Nephron progenitor cell (in vitro differentiated cells): Measurements from ENCODE around the gene LDLRAD4.
A peak's percentile ranks its signal among the peaks of the same experiment; 100 is the strongest.

ENCODE experiments used
- DNase-seq: peaks from one replicate; pipeline ENCODE4 v3.0.0; 2021
- H3K27ac Mint-ChIP-seq: 2 replicates; pipeline ENCODE4 v1.8.0; 2021; ENCODE audit warnings: mild to moderate bottlenecking, moderate library complexity, mixed read lengths
- H3K27me3 Mint-ChIP-seq: 2 replicates; pipeline ENCODE4 v1.8.0; 2021; ENCODE audit warnings: mild to moderate bottlenecking, low read depth, mixed read lengths; ENCODE audit not compliant: poor library complexity
- H3K36me3 Mint-ChIP-seq: 2 replicates; pipeline ENCODE4 v1.8.0; 2021; ENCODE audit warnings: low read depth, mixed read lengths
- H3K4me1 Mint-ChIP-seq: 2 replicates; pipeline ENCODE4 v1.8.0; 2021; ENCODE audit warnings: mixed read lengths
- H3K4me3 Mint-ChIP-seq: 2 replicates; pipeline ENCODE4 v1.8.0; 2021; ENCODE audit warnings: mild to moderate bottlenecking, moderate library complexity, mixed read lengths
- H3K9me3 Mint-ChIP-seq: 2 replicates; pipeline ENCODE4 v1.8.0; 2021; ENCODE audit warnings: mild to moderate bottlenecking, moderate library complexity, mixed read lengths
- CTCF ChIP-seq: fragments of 200-600 bp; sonication (generic); IDR thresholded peaks from 2 replicates; pipeline ENCODE4 v1.5.0; 2021; ENCODE audit warnings: antibody characterized with exemption

Gene LDLRAD4

DNA sequence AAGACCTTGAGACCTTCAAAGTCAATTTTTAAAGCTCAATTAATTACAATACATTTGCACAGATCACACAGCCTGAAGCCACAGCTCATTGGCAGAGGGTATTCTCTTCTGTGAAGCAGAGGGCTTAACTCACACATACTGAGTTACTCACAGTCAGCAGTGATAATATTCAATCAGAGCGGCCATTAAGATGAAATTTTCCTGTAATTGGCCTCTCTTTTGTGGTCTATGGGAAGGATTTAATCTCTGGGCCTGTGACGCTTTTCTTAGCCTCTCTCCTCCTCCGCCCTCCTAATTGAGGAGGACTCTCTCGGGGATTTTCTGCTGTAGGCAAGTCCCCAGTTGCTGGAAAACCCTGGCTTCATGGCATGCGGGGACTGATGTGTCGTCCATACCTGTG is 12.3 kb upstream of the LDLRAD4 start:
- Mint-ChIP-seq H3K27me3 (peaks cover 17% of the 10 kb centered on the region), H3K36me3 (no peaks in the 10 kb centered on the region), H3K4me1 (no peaks in the 10 kb centered on the region), H3K4me3 (no peak overlapping the region), H3K9me3 (peaks cover 12% of the 10 kb centered on the region), H3K27ac (no peak overlapping the region)
- DNase-seq: no peak
- TF ChIP-seq CTCF: no peak

GRCh38 chr18:13207294-13207693 is 11.3 kb upstream of the LDLRAD4 start:
- H3K27ac Mint-ChIP-seq: no peak overlapping the region
- no peak for TF ChIP-seq CTCF
- H3K36me3 Mint-ChIP-seq: no peaks in the 10 kb centered on the region
- H3K4me3 Mint-ChIP-seq: no peak overlapping the region
- peaks cover 11% of the 10 kb centered on the region for H3K9me3 Mint-ChIP-seq
- peaks cover under 1% of the 10 kb centered on the region for H3K4me1 Mint-ChIP-seq
- no peak for DNase-seq
- peaks cover 20% of the 10 kb centered on the region for H3K27me3 Mint-ChIP-seq

- Mint-ChIP-seq H3K36me3 (no peaks in the 10 kb centered on the region), H3K4me3 (no peak overlapping the region), H3K27me3 (peaks cover 41% of the 10 kb centered on the region), H3K9me3 (peaks cover 11% of the 10 kb centered on the region), H3K4me1 (peaks cover 8% of the 10 kb centered on the region), H3K27ac (no peak overlapping the region)
- no peak for TF ChIP-seq CTCF
- DNase-seq: no peak
These were observed 7.0 kb upstream of the LDLRAD4 start for GRCh38 chr18:13211534-13211933.

- Mint-ChIP-seq H3K9me3 (peaks cover 11% of the 10 kb centered on the region), H3K4me3 (no peak overlapping the region), H3K27me3 (peaks cover 40% of the 10 kb centered on the region), H3K27ac (no peak overlapping the region), H3K4me1 (peaks cover 12% of the 10 kb centered on the region), H3K36me3 (no peaks in the 10 kb centered on the region)
- TF ChIP-seq CTCF: no peak
- no peak for DNase-seq
These were observed 5.3 kb upstream of the LDLRAD4 start for GRCh38 chr18:13213036-13213795.

- Mint-ChIP-seq H3K27me3 (peaks cover 53% of the 10 kb centered on the region), H3K4me3 (no peak overlapping the region), H3K9me3 (peaks cover 7% of the 10 kb centered on the region), H3K27ac (no peak overlapping the region), H3K4me1 (peaks cover 12% of the 10 kb centered on the region), H3K36me3 (no peaks in the 10 kb centered on the region)
- no peak for TF ChIP-seq CTCF
- DNase-seq: no peak
These were observed 4.0 kb upstream of the LDLRAD4 start for GRCh38 chr18:13214609-13215008.

DNA sequence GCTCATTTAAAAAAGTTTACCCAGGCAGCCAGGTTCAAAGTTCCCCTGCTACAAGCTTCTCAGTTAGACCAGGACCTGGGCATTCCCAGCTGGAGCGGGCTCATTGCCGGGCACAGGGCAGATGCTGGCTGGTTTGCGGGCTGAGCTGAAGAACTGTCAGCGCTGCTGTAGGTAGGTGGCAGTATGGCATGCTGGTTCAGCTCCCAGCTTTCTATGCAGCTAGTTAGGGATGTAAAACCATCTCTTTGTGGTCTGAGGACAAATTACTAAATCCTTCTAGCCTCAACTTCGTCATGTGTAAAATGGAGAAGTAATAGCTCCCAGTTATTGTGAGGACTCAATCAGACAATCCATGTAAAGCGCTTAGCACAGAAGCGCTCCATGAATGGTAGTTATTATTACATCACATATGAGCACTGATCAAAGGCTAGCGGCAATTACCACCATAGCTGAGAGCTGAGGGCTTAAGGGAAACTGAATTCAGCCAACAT is 2.4 kb upstream of the LDLRAD4 start:
- H3K36me3 Mint-ChIP-seq: no peaks in the 10 kb centered on the region
- H3K4me3 Mint-ChIP-seq: peak overlapping the region; percentile 89
- H3K27ac Mint-ChIP-seq: no peak overlapping the region
- peak; percentile 42 for DNase-seq
- no peaks in the 10 kb centered on the region for H3K9me3 Mint-ChIP-seq
- peak; percentile 35 for TF ChIP-seq CTCF
- peaks cover 23% of the 10 kb centered on the region for H3K4me1 Mint-ChIP-seq
- H3K27me3 Mint-ChIP-seq: peaks cover 68% of the 10 kb centered on the region
